ENCODE data around the gene COX5A. TPM values are rescaled to one million over a fixed set of nuclear protein-coding genes. Genes with fewer than 3 reads are reported as not detected.
A peak's percentile ranks its signal among the peaks of the same experiment; 100 is the strongest.
"Not testable (repeated sequence)": the region's sequence is repeated elsewhere in the genome, so short reads cannot be mapped to it uniquely, and the experiment has no call there.

COX5A gene
- total and polyA plus RNA-seq, 12 donors = 60.9 to 330 (median 153) TPM

DNA sequence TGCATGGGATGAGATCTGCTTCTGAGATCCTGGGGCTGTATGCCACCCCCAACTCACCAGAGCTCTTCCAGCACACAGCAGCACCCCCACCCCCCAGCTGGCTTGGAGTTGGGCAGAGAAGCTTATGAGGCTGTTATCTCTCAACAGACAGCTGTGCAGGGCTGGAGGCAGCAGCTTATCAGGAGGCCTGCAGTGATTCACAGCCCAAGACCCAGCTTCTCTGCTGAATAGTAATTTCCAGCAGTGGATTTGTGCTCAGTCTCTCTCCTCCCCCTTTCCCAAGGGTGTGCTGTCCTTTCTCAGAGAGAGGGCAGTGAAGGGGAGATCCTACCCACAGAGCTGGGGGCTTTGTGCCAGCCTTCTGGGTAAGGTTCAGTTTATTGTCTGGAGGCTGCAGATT lies 16.6 kb upstream of the COX5A start:
- intact Hi-C loops (cut with DNase I) = loop anchor here (5.0 to 10.0 kb wide), 2 partner anchors 182 to 320 kb away; no protein-coding TSS in a partner anchor
- Histone ChIP-seq H3K4me1 (replicated peaks in 1 of 2) (peaks cover 18 to 48% of the 10 kb centered on the region in 2 donors), H3K36me3 (replicated peaks in 1 of 2) (no peaks in the 10 kb centered on the region), H3K27me3 (no peaks in the 10 kb centered on the region), H3K4me3 (peak overlapping the region in 1 of 4 donors; percentile 74), H3K9me3 (replicated peaks in 1 of 3) (no peaks in the 10 kb centered on the region), H3K27ac (peak overlapping the region; percentile 20 to 94 (median 83))
- peak; percentile 63 to 90 (median 88) for DNase-seq
- TF ChIP-seq, protein P1, sequence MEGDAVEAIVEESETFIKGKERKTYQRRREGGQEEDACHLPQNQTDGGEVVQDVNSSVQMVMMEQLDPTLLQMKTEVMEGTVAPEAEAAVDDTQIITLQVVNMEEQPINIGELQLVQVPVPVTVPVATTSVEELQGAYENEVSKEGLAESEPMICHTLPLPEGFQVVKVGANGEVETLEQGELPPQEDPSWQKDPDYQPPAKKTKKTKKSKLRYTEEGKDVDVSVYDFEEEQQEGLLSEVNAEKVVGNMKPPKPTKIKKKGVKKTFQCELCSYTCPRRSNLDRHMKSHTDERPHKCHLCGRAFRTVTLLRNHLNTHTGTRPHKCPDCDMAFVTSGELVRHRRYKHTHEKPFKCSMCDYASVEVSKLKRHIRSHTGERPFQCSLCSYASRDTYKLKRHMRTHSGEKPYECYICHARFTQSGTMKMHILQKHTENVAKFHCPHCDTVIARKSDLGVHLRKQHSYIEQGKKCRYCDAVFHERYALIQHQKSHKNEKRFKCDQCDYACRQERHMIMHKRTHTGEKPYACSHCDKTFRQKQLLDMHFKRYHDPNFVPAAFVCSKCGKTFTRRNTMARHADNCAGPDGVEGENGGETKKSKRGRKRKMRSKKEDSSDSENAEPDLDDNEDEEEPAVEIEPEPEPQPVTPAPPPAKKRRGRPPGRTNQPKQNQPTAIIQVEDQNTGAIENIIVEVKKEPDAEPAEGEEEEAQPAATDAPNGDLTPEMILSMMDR (IDR thresholded peaks at IDR 0.05) = no peak
- peak in 1 of 2 donors; percentile 68 for TF ChIP-seq POLR2A (IDR thresholded peaks at IDR 0.05)

GRCh38 chr15:74951006-74951405 lies 13.1 kb upstream of the COX5A start:
- WGBS, 4 donors = 66 to 79% (median 71%) methylated on average over 3 of the region's 3 CpGs
- no peak for DNase-seq
- Histone ChIP-seq H3K36me3 (replicated peaks in 1 of 2) (no peaks in the 10 kb centered on the region), H3K27me3 (no peaks in the 10 kb centered on the region), H3K9me3 (replicated peaks in 1 of 3) (no peaks in the 10 kb centered on the region), H3K27ac (no peak overlapping the region), H3K4me1 (replicated peaks in 1 of 2) (peaks cover 18 to 29% of the 10 kb centered on the region in 2 donors), H3K4me3 (no peak overlapping the region)
- TF ChIP-seq POLR2A (IDR thresholded peaks at IDR 0.05) = no peak
- TF ChIP-seq, protein P1 (IDR thresholded peaks at IDR 0.05) = no peak
- intact Hi-C loops (cut with DNase I) = loop anchor here (5.0 to 10.0 kb wide), 2 partner anchors 179 to 316 kb away; no protein-coding TSS in a partner anchor

GRCh38 chr15:74950078-74950908 lies 12.4 kb upstream of the COX5A start:
- no peaks in the 10 kb centered on the region for H3K27me3 ChIP-seq
- intact Hi-C loops (cut with DNase I) = loop anchor here (5.0 to 10.0 kb wide), 2 partner anchors 178 to 315 kb away; no protein-coding TSS in a partner anchor
- no peaks in the 10 kb centered on the region for H3K9me3 ChIP-seq (replicated peaks in 1 of 3)
- DNase-seq = peak; percentile 66 to 95 (median 81)
- no peak overlapping the region for H3K27ac ChIP-seq
- WGBS, 4 donors = 34 to 47% (median 42%) methylated on average over 7 of the region's 7 CpGs
- no peaks in the 10 kb centered on the region for H3K36me3 ChIP-seq (replicated peaks in 1 of 2)
- no peak for TF ChIP-seq POLR2A (IDR thresholded peaks at IDR 0.05)
- TF ChIP-seq, protein P1 (IDR thresholded peaks at IDR 0.05) = peak; percentile 97 to 100 (median 99)
- H3K4me1 ChIP-seq (replicated peaks in 1 of 2) = peaks cover 11 to 21% of the 10 kb centered on the region in 2 donors
- no peak overlapping the region for H3K4me3 ChIP-seq

- intact Hi-C loops (cut with DNase I) = no loop called here
- DNase-seq = no peak
- Histone ChIP-seq H3K4me3 (peak overlapping the region; percentile 71 to 97 (median 88)), H3K27ac (peak overlapping the region; percentile 91 to 98 (median 96)), H3K9me3 (replicated peaks in 1 of 3) (no peaks in the 10 kb centered on the region), H3K36me3 (replicated peaks in 1 of 2) (no peaks in the 10 kb centered on the region), H3K4me1 (replicated peaks in 1 of 2) (peaks cover 0 to 27% of the 10 kb centered on the region in 2 donors), H3K27me3 (no peaks in the 10 kb centered on the region)
- TF ChIP-seq, protein P1 (IDR thresholded peaks at IDR 0.05) = no peak
- no peak for TF ChIP-seq POLR2A (IDR thresholded peaks at IDR 0.05)
- WGBS, 4 donors = 0 to 1% (median 1%) methylated on average over 7 to 18 of the region's 18 CpGs
Measured at GRCh38 chr15:74937272-74937589, 642 bp downstream of the COX5A start.

GRCh38 chr15:74935193-74935592 lies 2.7 kb downstream of the COX5A start:
- peaks cover 0 to 10% of the 10 kb centered on the region in 2 donors for H3K36me3 ChIP-seq (replicated peaks in 1 of 2)
- H3K27me3 ChIP-seq; H3K27ac ChIP-seq; H3K9me3 ChIP-seq (replicated peaks in 1 of 3); DNase-seq; intact Hi-C loops (cut with DNase I); H3K4me3 ChIP-seq: not testable (repeated sequence)
- WGBS, 4 donors = 86 to 96% (median 87%) methylated on average over 3 of the region's 3 CpGs
- H3K4me1 ChIP-seq (replicated peaks in 1 of 2) = peaks cover 0 to 27% of the 10 kb centered on the region in 2 donors
